NB4 (cell line): ENCODE results near the gene ABCG2.

ENCODE experiments used
- POLR2A ChIP-seq: IDR thresholded peaks from 2 replicates; pipeline ENCODE4 v1.6.1; 2011; ENCODE audit warnings: mild to moderate bottlenecking; ENCODE audit not compliant: insufficient read length; ENCODE audit errors: extremely low read depth
- TF ChIP-seq, protein P1 (sequence below): IDR thresholded peaks from one replicate; pipeline ENCODE4 v1.5.1; 2012; ENCODE audit warnings: low read depth, low read length

DNA sequence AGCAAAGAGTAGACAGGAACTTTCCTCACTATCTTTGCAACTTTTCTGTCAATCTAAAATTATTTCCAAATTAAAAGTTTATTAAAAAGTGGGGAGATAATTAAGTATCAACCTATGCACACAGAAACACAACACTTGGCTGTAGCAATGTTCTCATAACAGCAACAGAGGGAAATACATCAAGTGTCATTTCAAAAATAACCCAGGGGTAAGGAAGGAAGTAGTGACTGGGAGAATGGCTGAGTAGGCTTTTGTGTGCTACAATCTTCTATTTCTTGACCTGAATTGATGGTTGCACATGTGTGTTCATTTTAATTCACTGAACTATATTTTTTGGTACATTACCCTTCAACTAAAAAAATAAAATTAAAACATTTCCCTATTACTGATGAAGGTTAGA lies 67.5 kb downstream of the ABCG2 start:
- TF ChIP-seq, protein P1, sequence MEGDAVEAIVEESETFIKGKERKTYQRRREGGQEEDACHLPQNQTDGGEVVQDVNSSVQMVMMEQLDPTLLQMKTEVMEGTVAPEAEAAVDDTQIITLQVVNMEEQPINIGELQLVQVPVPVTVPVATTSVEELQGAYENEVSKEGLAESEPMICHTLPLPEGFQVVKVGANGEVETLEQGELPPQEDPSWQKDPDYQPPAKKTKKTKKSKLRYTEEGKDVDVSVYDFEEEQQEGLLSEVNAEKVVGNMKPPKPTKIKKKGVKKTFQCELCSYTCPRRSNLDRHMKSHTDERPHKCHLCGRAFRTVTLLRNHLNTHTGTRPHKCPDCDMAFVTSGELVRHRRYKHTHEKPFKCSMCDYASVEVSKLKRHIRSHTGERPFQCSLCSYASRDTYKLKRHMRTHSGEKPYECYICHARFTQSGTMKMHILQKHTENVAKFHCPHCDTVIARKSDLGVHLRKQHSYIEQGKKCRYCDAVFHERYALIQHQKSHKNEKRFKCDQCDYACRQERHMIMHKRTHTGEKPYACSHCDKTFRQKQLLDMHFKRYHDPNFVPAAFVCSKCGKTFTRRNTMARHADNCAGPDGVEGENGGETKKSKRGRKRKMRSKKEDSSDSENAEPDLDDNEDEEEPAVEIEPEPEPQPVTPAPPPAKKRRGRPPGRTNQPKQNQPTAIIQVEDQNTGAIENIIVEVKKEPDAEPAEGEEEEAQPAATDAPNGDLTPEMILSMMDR = no peak
- TF ChIP-seq POLR2A = no peak
